K562 (cell line): Measurements from ENCODE around the gene DLL4. TPM values are rescaled to one million over a fixed set of nuclear protein-coding genes. Genes with fewer than 3 reads are reported as not detected.
A peak's percentile ranks its signal among the peaks of the same experiment; 100 is the strongest.

Source experiments
- ARNT ChIP-seq, 2 experiments: fragments of 450-650 bp; IDR thresholded peaks; 2 replicates each; pipeline ENCODE4 v1.6.1; 2016; ENCODE audit warnings: mild to moderate bottlenecking in 1 of 2
- ATF1 ChIP-seq, 2 experiments: fragments of 450-650 bp in 1 of 2; IDR thresholded peaks; 2 replicates each; pipeline ENCODE4 v1.6.1; 2016; ENCODE audit warnings: missing compliant biosample characterization in 1 of 2, missing genetic modification characterization in 1 of 2
- CREB1 ChIP-seq, 2 experiments: sonication (generic) in 1 of 2; formaldehyde crosslinking in 1 of 2; IDR thresholded peaks; 2 replicates each; pipeline versions ENCODE4 v1.6.1 to v1.8.0; 2012 to 2022; ENCODE audit warnings: inconsistent platforms in 1 of 2, mild to moderate bottlenecking in 1 of 2, missing genetic modification reagents in 1 of 2, moderate library complexity in 1 of 2
- DNMT1 ChIP-seq: fragments of 450-650 bp; IDR thresholded peaks from 2 replicates; pipeline ENCODE4 v1.6.1; 2016; ENCODE audit warnings: antibody characterized with exemption, mild to moderate bottlenecking
- ELF1 ChIP-seq: fragments of 200-800 bp; sonication (Bioruptor generic); IDR thresholded peaks from 2 replicates; pipeline ENCODE4 v1.6.1; 2016; ENCODE audit warnings: missing genetic modification characterization, missing compliant biosample characterization
- GABPB2 ChIP-seq: fragments of 250-450 bp; sonication (Bioruptor Pico); conservative IDR thresholded peaks from 2 replicates; pipeline ENCODE4 v1.5.1; 2021; ENCODE audit warnings: mild to moderate bottlenecking
- HNRNPUL1 ChIP-seq: fragments of 200-400 bp; formaldehyde crosslinking; IDR thresholded peaks from 2 replicates; pipeline ENCODE4 v1.6.1; 2017; ENCODE audit warnings: low read length
- NONO ChIP-seq, 2 experiments: fragments of 200-400 bp in 1 of 2; fragments of 450-650 bp in 1 of 2; formaldehyde crosslinking in 1 of 2; IDR thresholded peaks; 2 replicates each; pipeline ENCODE4 v1.6.1; 2017; ENCODE audit warnings: low read depth in 2 of 2, mild to moderate bottlenecking in 2 of 2, moderate library complexity in 2 of 2, low read length in 1 of 2
- POLR2A ChIP-seq: fragments of 450-650 bp; conservative IDR thresholded peaks from 2 replicates; pipeline ENCODE4 v1.6.1; 2016
- POLR2AphosphoS5 ChIP-seq: IDR thresholded peaks from 2 replicates; pipeline ENCODE4 v1.6.1; 2011; ENCODE audit warnings: mild to moderate bottlenecking, low read depth, low read length, moderate library complexity; ENCODE audit not compliant: control insufficient read depth, insufficient read depth
- RNF2 ChIP-seq: sonication (generic); IDR thresholded peaks from 2 replicates; pipeline ENCODE4 v1.6.1; 2016
- SRSF3 ChIP-seq: fragments of 200-400 bp; formaldehyde crosslinking; IDR thresholded peaks from 2 replicates; pipeline ENCODE4 v1.6.1; 2016; ENCODE audit warnings: mild to moderate bottlenecking, low read length, moderate library complexity; ENCODE audit not compliant: insufficient read depth
- TCF3 ChIP-seq: sonication (generic); formaldehyde crosslinking; IDR thresholded peaks from 2 replicates; pipeline ENCODE4 v1.4.0; 2020; ENCODE audit warnings: mild to moderate bottlenecking, missing genetic modification reagents
- TSC22D4 ChIP-seq: fragments of 450-650 bp; IDR thresholded peaks from 2 replicates; pipeline ENCODE4 v1.6.1; 2016; ENCODE audit warnings: missing genetic modification characterization, missing biosample characterization, control low read depth
- ZFP1 ChIP-seq: fragments of 450-650 bp; formaldehyde crosslinking; IDR thresholded peaks from 2 replicates; pipeline ENCODE4 v1.4.0; 2020; ENCODE audit warnings: mild to moderate bottlenecking, mixed read lengths
- polyA plus RNA-seq, 8 experiments: library from polyadenylated mRNA; depleted of rRNA in 4 of 8; stranded (reverse) in 5 of 8; unstranded in 3 of 8; fragments of >200 nt; fragmentation: Nextera tagmentation in 2 of 8; fragmentation: Illumina TruSeq in 1 of 8; extraction: Ambion mirVana in 2 of 8; extraction: Trizol in 1 of 8; gene quantifications; 2 replicates each; pipeline versions ENCODE4 v1.2.1 to v1.2.3, GENCODE V29; 2011 to 2014; ENCODE audit warnings: inconsistent platforms in 1 of 8, missing spikeins in 1 of 8
- total RNA-seq, 7 experiments: library from RNA; depleted of rRNA in 6 of 7; stranded (reverse); fragments of >200 nt in 6 of 7; fragmentation: Illumina TruSeq in 2 of 7; extraction: Trizol in 2 of 7; gene quantifications; 2 replicates each; pipeline versions ENCODE4 v1.2.1 to v1.2.3, GENCODE V29; 2011 to 2021; ENCODE audit warnings: low replicate concordance in 1 of 7
- TF ChIP-seq, protein P1 (sequence below): fragments of 250-450 bp; sonication (Bioruptor Pico); IDR thresholded peaks from 2 replicates; pipeline ENCODE4 v1.5.0; 2021; ENCODE audit warnings: mild to moderate bottlenecking, moderate library complexity
- TF ChIP-seq, protein P2 (sequence below): fragments of 200-400 bp; formaldehyde crosslinking; IDR thresholded peaks from 2 replicates; pipeline ENCODE4 v1.6.1; 2017; ENCODE audit warnings: mild to moderate bottlenecking, low read depth, low read length, moderate library complexity
- TF ChIP-seq, protein P3 (sequence below): fragments of 450-650 bp; IDR thresholded peaks from 2 replicates; pipeline ENCODE4 v1.6.1; 2016; ENCODE audit warnings: mild to moderate bottlenecking
- TF ChIP-seq, protein P4 (sequence below): fragments of 450-650 bp; formaldehyde crosslinking; IDR thresholded peaks from 2 replicates; pipeline ENCODE4 v1.4.0; 2020; ENCODE audit warnings: mild to moderate bottlenecking, moderate library complexity

Gene DLL4
- total and polyA plus RNA-seq, 9 of the 15 experiments (the other 6 are each of a cell fraction or from before 2014, with no cell fraction given) = 0.04 to 1.1 (median 0.41) TPM; not detected in 1

DNA sequence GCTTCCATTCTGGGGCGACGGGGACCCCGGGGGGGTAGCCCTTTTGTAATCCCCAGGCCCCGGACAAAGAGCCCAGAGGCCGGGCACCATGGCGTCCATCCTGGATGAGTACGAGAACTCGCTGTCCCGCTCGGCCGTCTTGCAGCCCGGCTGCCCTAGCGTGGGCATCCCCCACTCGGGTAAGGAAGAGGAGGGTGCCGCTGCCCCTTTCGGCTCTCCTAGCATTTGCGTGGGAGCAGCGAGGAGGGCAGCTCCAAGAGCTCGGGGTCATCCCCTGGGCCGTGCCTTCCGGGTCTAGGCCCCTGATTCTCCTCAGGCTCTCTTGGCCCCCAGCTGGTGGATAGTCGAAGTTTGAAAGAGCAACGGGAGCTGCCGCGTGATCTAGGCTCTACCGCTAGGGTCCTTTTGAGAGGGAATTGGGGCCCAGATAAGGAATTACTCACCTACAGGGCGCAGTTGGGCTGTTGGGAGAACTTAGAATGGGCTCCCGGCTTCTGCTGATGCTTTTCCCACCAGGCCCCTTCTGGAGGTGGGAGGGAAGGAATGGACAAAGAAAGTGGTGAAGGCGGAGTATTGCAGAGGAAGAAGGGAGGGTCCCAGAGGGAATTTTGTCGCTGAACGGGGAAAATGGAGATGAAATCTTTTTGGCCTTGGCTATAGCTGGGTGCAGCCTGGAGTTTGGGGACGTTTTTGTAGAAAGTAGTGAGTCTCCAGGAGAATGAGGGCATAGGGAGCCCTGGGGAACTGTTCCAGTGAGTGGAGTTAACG lies 34.3 kb upstream of the DLL4 start (continued):
- TF ChIP-seq, protein P1, sequence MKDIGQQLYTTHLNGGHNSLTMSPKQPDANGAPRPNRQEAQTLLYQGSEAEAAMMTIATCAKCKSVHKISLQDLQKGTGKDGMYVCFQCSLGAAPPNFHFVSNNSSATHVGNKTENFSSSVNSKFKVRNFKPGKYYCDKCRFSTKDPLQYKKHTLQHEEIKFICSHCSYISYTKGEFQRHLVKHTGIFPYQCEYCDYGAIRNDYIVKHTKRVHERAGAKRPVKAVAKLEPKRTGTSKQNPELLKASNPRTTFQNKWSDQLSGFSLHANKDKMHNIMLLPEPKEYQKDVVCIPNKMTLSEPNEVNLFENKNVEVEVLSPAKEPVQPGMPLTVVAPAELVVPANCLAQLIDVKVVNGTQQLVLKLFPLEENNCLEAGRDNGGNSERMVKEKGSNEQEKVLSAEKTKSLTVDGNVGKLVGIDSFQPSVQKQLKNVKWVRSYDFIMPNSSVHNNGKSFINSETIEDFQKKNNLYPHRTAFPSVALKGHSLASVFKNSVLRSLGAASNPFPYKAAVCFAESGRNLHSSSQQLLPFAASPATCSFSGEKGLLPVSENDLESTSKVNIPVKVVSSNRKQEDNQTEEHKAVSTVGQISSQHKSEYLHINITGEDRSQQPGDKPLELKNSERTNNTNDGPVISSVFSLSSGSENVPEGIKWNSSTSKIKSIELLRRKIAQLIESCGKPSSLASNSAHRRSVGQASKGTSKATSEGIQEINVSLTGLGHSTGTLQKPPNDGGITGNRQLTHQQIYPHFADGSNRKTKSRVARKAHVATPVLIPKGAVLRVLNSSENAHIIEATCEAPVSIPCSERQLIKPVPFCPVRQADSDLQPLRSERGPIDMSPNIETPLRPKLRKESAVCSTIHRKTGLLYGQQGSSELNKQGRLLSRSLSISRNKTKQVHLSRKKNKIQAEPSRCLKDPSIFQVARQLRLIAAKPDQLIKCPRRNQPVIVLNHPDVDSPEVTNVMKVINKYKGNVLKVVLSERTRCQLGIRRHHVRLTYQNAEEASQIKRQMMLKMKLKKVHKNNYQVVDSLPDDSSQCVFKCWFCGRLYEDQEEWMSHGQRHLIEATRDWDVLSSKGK = no peak
- TF ChIP-seq RNF2 (peak; percentile 65; the same call in 1 of the 2 replicates), POLR2AphosphoS5 (no peak), POLR2A (no peak), ELF1 (tag) (peak; percentile 86), ATF1 (CRISPR knock-in tag; IDR thresholded peaks at IDR 0.05) (no peak), ATF1 (tag; IDR thresholded peaks at IDR 0.05) (no peak), ARNT (IDR thresholded peaks at IDR 0.05) (no peak), DNMT1 (no peak), CREB1 (IDR thresholded peaks at IDR 0.05) (no peak), CREB1 (CRISPR knock-in tag; IDR thresholded peaks at IDR 0.05) (no peak), HNRNPUL1 (no peak), ZFP1 (CRISPR knock-in tag) (no peak), TCF3 (no peak), TSC22D4 (tag) (no peak), NONO (IDR thresholded peaks at IDR 0.05; ENCODE audit: low read depth in 2 of 2, low read length in 1 of 2) (no peak), GABPB2 (no peak), SRSF3 (no peak)
- TF ChIP-seq, protein P2, sequence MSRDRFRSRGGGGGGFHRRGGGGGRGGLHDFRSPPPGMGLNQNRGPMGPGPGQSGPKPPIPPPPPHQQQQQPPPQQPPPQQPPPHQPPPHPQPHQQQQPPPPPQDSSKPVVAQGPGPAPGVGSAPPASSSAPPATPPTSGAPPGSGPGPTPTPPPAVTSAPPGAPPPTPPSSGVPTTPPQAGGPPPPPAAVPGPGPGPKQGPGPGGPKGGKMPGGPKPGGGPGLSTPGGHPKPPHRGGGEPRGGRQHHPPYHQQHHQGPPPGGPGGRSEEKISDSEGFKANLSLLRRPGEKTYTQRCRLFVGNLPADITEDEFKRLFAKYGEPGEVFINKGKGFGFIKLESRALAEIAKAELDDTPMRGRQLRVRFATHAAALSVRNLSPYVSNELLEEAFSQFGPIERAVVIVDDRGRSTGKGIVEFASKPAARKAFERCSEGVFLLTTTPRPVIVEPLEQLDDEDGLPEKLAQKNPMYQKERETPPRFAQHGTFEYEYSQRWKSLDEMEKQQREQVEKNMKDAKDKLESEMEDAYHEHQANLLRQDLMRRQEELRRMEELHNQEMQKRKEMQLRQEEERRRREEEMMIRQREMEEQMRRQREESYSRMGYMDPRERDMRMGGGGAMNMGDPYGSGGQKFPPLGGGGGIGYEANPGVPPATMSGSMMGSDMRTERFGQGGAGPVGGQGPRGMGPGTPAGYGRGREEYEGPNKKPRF = no peak
- TF ChIP-seq, protein P3, sequence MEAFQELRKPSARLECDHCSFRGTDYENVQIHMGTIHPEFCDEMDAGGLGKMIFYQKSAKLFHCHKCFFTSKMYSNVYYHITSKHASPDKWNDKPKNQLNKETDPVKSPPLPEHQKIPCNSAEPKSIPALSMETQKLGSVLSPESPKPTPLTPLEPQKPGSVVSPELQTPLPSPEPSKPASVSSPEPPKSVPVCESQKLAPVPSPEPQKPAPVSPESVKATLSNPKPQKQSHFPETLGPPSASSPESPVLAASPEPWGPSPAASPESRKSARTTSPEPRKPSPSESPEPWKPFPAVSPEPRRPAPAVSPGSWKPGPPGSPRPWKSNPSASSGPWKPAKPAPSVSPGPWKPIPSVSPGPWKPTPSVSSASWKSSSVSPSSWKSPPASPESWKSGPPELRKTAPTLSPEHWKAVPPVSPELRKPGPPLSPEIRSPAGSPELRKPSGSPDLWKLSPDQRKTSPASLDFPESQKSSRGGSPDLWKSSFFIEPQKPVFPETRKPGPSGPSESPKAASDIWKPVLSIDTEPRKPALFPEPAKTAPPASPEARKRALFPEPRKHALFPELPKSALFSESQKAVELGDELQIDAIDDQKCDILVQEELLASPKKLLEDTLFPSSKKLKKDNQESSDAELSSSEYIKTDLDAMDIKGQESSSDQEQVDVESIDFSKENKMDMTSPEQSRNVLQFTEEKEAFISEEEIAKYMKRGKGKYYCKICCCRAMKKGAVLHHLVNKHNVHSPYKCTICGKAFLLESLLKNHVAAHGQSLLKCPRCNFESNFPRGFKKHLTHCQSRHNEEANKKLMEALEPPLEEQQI = no peak
- TF ChIP-seq, protein P4, sequence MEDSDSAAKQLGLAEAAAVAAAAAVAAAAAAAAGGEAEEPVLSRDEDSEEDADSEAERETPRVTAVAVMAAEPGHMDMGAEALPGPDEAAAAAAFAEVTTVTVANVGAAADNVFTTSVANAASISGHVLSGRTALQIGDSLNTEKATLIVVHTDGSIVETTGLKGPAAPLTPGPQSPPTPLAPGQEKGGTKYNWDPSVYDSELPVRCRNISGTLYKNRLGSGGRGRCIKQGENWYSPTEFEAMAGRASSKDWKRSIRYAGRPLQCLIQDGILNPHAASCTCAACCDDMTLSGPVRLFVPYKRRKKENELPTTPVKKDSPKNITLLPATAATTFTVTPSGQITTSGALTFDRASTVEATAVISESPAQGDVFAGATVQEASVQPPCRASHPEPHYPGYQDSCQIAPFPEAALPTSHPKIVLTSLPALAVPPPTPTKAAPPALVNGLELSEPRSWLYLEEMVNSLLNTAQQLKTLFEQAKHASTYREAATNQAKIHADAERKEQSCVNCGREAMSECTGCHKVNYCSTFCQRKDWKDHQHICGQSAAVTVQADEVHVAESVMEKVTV (CRISPR knock-in tag) = no peak
